ENCODE results near the gene NUP88. TPM values are rescaled to one million over a fixed set of nuclear protein-coding genes. Genes with fewer than 3 reads are reported as not detected.

NUP88 gene
- total and polyA plus RNA-seq, 2 donors (not counting 3 experiments of a cell fraction or from before 2014, with no cell fraction given), result 52.5 to 95.8 TPM

DNA sequence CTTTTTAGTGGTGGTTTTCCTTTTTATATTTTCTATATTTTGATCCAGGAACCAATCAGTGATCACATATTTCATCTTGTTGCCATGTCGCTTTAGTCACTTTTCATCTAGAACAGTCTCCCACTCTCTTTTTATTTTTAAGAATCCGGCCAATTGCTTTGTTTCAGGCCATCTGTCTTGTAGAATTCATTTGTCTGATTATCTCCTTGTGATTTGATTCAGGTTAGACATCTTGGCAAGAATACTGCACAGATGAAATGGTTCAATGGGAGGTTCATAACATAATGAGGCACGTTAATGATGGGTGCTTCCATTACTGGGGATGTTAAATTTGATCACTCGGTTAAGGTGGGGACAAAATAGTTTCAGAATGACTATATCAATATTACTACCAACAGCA is 49.1 kb downstream of the NUP88 start:
- POLR2A ChIA-PET, result no interaction called here
- Histone ChIP-seq H3K27ac (ENCODE audit: insufficient read depth, low read depth, low read length) (no peak overlapping the region), H3K9me1 (replicated peaks; ENCODE audit: control insufficient read depth, extremely low read depth, insufficient read depth, low read length) (no peaks in the 10 kb centered on the region), H3K4me3 (replicated peaks in 1 of 3; ENCODE audit: insufficient read depth in 1 of 3, low read depth in 1 of 3, low read length in 3 of 3) (no peak overlapping the region), H3K27me3 (ENCODE audit: control insufficient read depth in 2 of 2, insufficient read depth in 2 of 2, low read length in 2 of 2) (no peaks in the 10 kb centered on the region), H3K4me1 (ENCODE audit: control insufficient read depth, extremely low read depth, insufficient read depth, low read length) (no peaks in the 10 kb centered on the region), H3K36me3 (ENCODE audit: control insufficient read depth in 2 of 2, extremely low read depth in 1 of 2, insufficient read depth in 2 of 2, low read length in 2 of 2) (peaks cover 4 to 18% of the 10 kb centered on the region in 2 experiments), H3K4me2 (ENCODE audit: insufficient read depth, low read length) (no peak overlapping the region), H3K79me2 (ENCODE audit: control insufficient read depth, insufficient read depth, low read length) (no peaks in the 10 kb centered on the region), H2AFZ (ENCODE audit: low read depth, low read length) (no peak overlapping the region), H4K20me1 (replicated peaks; ENCODE audit: control insufficient read depth, extremely low read depth, insufficient read depth, low read length) (no peaks in the 10 kb centered on the region), H3K9me3 (replicated peaks; ENCODE audit: control insufficient read depth, insufficient read depth, low read length) (no peaks in the 10 kb centered on the region), H3K9ac (replicated peaks; ENCODE audit: extremely low read depth, insufficient read depth, low read length) (no peak overlapping the region)
- no peak for TF ChIP-seq FOS (IDR thresholded peaks at IDR 0.05; ENCODE audit: borderline replicate concordance, insufficient read depth, low read length)
- no peak for TF ChIP-seq EZH2 (IDR thresholded peaks at IDR 0.05; ENCODE audit: borderline replicate concordance, low read depth, low read length, severe bottlenecking)
- TF ChIP-seq POLR2AphosphoS5 (IDR thresholded peaks at IDR 0.05; ENCODE audit: insufficient read depth, low read depth, low read length), result no peak
- TF ChIP-seq GATA2 (IDR thresholded peaks at IDR 0.05; ENCODE audit: insufficient read depth, insufficient read length, low read depth, low read length), result no peak
- TF ChIP-seq MYC (IDR thresholded peaks at IDR 0.05; ENCODE audit: low read depth, low read length), result no peak
- TF ChIP-seq, protein P1, sequence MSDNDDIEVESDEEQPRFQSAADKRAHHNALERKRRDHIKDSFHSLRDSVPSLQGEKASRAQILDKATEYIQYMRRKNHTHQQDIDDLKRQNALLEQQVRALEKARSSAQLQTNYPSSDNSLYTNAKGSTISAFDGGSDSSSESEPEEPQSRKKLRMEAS (IDR thresholded peaks at IDR 0.05; ENCODE audit: insufficient read depth, insufficient read length), result no peak
- TF ChIP-seq JUN (IDR thresholded peaks at IDR 0.05; ENCODE audit: borderline replicate concordance, insufficient read depth, insufficient read length, low read depth), result no peak
- TF ChIP-seq, protein P2, sequence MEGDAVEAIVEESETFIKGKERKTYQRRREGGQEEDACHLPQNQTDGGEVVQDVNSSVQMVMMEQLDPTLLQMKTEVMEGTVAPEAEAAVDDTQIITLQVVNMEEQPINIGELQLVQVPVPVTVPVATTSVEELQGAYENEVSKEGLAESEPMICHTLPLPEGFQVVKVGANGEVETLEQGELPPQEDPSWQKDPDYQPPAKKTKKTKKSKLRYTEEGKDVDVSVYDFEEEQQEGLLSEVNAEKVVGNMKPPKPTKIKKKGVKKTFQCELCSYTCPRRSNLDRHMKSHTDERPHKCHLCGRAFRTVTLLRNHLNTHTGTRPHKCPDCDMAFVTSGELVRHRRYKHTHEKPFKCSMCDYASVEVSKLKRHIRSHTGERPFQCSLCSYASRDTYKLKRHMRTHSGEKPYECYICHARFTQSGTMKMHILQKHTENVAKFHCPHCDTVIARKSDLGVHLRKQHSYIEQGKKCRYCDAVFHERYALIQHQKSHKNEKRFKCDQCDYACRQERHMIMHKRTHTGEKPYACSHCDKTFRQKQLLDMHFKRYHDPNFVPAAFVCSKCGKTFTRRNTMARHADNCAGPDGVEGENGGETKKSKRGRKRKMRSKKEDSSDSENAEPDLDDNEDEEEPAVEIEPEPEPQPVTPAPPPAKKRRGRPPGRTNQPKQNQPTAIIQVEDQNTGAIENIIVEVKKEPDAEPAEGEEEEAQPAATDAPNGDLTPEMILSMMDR (IDR thresholded peaks at IDR 0.05; ENCODE audit: extremely low read depth in 1 of 2, insufficient read depth in 1 of 2, low read depth in 1 of 2, low read length in 2 of 2), result no peak
- no peak for TF ChIP-seq POLR2A (IDR thresholded peaks at IDR 0.05; ENCODE audit: low read depth, low read length)
- CTCF ChIA-PET, result no interaction called here
- intact Hi-C loops (cut with micrococcal nuclease), result no loop called here
- dilution Hi-C loops (cut with MboI; ENCODE audit: extremely low pct_ligation_motif_present, low sequenced_read_pairs), result no loop called here
- BruUV-seq (replicated peaks), result no TSS peak
- FAIRE-seq (no peak), DNase-seq (ENCODE audit: low read depth, low spot score) (no peak)
